ENCODE results near the gene CCDC78. TPM values are rescaled to one million over a fixed set of nuclear protein-coding genes. Genes with fewer than 3 reads are reported as not detected.

Gene CCDC78
- polyA plus RNA-seq, 1 donor (not counting 4 experiments of a cell fraction or from before 2014, with no cell fraction given) = 2.5 TPM

DNA sequence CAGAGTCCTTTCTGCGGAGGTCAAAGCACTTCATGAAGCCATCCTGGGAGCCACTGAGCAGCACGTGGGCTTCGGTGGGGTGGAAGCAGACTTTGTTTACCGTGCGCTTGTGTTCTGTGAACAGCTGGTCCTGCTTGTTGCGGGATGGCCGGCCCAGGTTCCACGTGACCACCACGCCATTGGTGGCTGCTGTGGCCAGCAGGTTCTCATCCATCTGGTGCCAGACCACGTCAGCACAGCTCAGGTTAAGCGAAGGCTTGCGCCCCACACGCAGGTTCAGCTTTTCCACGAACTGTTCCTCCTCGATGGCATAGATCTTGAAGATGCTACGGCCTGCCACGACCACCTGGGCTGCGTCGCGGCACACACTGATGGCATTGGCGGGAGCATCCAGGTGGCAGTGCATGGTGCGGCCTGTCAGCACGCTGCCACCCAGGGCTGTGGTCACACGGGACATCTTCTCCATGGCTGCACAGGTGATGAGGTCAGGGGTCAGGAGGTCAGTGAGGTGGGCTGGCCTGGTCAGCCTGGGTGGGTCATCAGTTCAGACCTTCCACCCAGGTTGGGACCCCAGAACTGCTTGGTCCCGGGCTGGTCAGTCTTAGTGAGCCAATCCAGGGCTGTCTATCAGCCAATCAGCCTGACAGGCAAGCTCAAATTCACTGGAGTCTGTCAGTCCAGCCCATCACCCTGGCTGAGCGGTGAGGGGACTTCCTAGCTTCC lies 36.9 kb downstream of the CCDC78 start:
- Histone ChIP-seq H3K4me2 (ENCODE audit: control insufficient read depth, extremely low read depth, insufficient read depth, low read depth, low read length) (peak overlapping the region; percentile 83), H3K79me2 (ENCODE audit: control insufficient read depth, insufficient read depth, low read length) (peaks cover 11% of the 10 kb centered on the region), H2AFZ (ENCODE audit: control insufficient read depth, low read length) (no peak overlapping the region), H3K4me3 (ENCODE audit: control insufficient read depth in 2 of 3, extremely low read depth in 1 of 3, insufficient read depth in 2 of 3, low read depth in 1 of 3, low read length in 3 of 3) (peak overlapping the region; percentile 56 to 97 (median 88)), H3K4me1 (ENCODE audit: control insufficient read depth, extremely low read depth, insufficient read depth, low read length) (peaks cover 9% of the 10 kb centered on the region), H3K27ac (ENCODE audit: control insufficient read depth, insufficient read depth, low read length) (peak overlapping the region; percentile 65), H3K9me1 (ENCODE audit: control insufficient read depth, extremely low read depth, insufficient read depth, low read length) (no peaks in the 10 kb centered on the region), H3K9ac (ENCODE audit: control insufficient read depth, extremely low read depth, insufficient read depth, low read length) (peak overlapping the region; percentile 85), H4K20me1 (ENCODE audit: control insufficient read depth, extremely low read depth, insufficient read depth, low read length) (no peaks in the 10 kb centered on the region), H3K27me3 (ENCODE audit: control insufficient read depth, extremely low read depth, insufficient read depth, low read length) (peaks cover 31% of the 10 kb centered on the region), H3K9me3 (ENCODE audit: control insufficient read depth, low read depth, low read length) (no peaks in the 10 kb centered on the region), H3K36me3 (ENCODE audit: control insufficient read depth in 2 of 2, extremely low read depth in 1 of 2, insufficient read depth in 2 of 2, low read length in 2 of 2) (peaks cover 2 to 15% of the 10 kb centered on the region in 2 experiments)
- DNase-seq (ENCODE audit: low read depth, low spot score) (no peak), FAIRE-seq (no peak)
- TF ChIP-seq EZH2 (IDR thresholded peaks at IDR 0.05; ENCODE audit: low read length) = no peak
- TF ChIP-seq, protein P1, sequence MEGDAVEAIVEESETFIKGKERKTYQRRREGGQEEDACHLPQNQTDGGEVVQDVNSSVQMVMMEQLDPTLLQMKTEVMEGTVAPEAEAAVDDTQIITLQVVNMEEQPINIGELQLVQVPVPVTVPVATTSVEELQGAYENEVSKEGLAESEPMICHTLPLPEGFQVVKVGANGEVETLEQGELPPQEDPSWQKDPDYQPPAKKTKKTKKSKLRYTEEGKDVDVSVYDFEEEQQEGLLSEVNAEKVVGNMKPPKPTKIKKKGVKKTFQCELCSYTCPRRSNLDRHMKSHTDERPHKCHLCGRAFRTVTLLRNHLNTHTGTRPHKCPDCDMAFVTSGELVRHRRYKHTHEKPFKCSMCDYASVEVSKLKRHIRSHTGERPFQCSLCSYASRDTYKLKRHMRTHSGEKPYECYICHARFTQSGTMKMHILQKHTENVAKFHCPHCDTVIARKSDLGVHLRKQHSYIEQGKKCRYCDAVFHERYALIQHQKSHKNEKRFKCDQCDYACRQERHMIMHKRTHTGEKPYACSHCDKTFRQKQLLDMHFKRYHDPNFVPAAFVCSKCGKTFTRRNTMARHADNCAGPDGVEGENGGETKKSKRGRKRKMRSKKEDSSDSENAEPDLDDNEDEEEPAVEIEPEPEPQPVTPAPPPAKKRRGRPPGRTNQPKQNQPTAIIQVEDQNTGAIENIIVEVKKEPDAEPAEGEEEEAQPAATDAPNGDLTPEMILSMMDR (optimal IDR thresholded peaks at IDR 0.05 in 1 of 3, IDR thresholded peaks at IDR 0.05 in 1 of 3, conservative IDR thresholded peaks at IDR 0.05 in 1 of 3; ENCODE audit: extremely low read depth in 1 of 3, insufficient read depth in 2 of 3, low read length in 3 of 3) = no peak
- dilution Hi-C loops (cut with MboI; ENCODE audit: extremely low pct_ligation_motif_present, low sequenced_read_pairs) = no loop called here

DNA sequence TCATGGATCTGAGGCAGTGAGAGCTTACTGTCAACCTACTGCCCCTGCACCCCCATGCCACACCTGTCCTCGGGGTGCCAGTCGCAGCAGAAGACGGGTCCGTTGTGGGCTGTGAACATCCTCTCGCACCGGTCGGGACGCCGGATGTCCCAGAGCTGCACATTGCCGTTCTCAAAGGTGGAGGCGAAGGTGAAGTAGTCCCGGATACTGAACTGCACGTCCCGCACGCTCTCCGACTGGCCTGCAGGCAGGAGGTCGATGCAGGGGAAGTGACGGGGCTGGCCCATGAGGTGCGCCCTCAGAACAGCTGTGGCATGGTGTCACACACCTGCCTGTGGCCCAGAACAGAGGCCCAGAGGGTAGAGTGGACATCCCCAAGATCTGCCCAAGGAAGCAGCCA lies 38.7 kb downstream of the CCDC78 start:
- Histone ChIP-seq H3K9me3 (ENCODE audit: control insufficient read depth, low read depth, low read length) (no peaks in the 10 kb centered on the region), H3K4me1 (ENCODE audit: control insufficient read depth, extremely low read depth, insufficient read depth, low read length) (peaks cover 21% of the 10 kb centered on the region), H3K4me3 (ENCODE audit: control insufficient read depth in 2 of 3, extremely low read depth in 1 of 3, insufficient read depth in 2 of 3, low read depth in 1 of 3, low read length in 3 of 3) (no peak overlapping the region), H3K9me1 (ENCODE audit: control insufficient read depth, extremely low read depth, insufficient read depth, low read length) (no peaks in the 10 kb centered on the region), H3K4me2 (ENCODE audit: control insufficient read depth, extremely low read depth, insufficient read depth, low read depth, low read length) (no peak overlapping the region), H3K36me3 (ENCODE audit: control insufficient read depth in 2 of 2, extremely low read depth in 1 of 2, insufficient read depth in 2 of 2, low read length in 2 of 2) (peaks cover 2 to 24% of the 10 kb centered on the region in 2 experiments), H3K9ac (ENCODE audit: control insufficient read depth, extremely low read depth, insufficient read depth, low read length) (no peak overlapping the region), H3K27me3 (ENCODE audit: control insufficient read depth, extremely low read depth, insufficient read depth, low read length) (peaks cover 13% of the 10 kb centered on the region), H2AFZ (ENCODE audit: control insufficient read depth, low read length) (no peak overlapping the region), H3K27ac (ENCODE audit: control insufficient read depth, insufficient read depth, low read length) (no peak overlapping the region), H4K20me1 (ENCODE audit: control insufficient read depth, extremely low read depth, insufficient read depth, low read length) (no peaks in the 10 kb centered on the region), H3K79me2 (ENCODE audit: control insufficient read depth, insufficient read depth, low read length) (peaks cover 23% of the 10 kb centered on the region)
- no peak for FAIRE-seq
- TF ChIP-seq, protein P1 (optimal IDR thresholded peaks at IDR 0.05 in 1 of 3, IDR thresholded peaks at IDR 0.05 in 1 of 3, conservative IDR thresholded peaks at IDR 0.05 in 1 of 3; ENCODE audit: extremely low read depth in 1 of 3, insufficient read depth in 2 of 3, low read length in 3 of 3) = no peak
- TF ChIP-seq EZH2 (IDR thresholded peaks at IDR 0.05; ENCODE audit: low read length) = no peak
- dilution Hi-C loops (cut with MboI; ENCODE audit: extremely low pct_ligation_motif_present, low sequenced_read_pairs) = no loop called here
- DNase-seq (ENCODE audit: low read depth, low spot score) = no peak
